ENCODE results near the gene ASTN2.

Gene ASTN2

GRCh38 chr9:116576386-116576785, 838.5 kb downstream of the ASTN2 start:
- TF ChIP-seq CTCF (conservative IDR thresholded peaks at IDR 0.05; ENCODE audit: low read length) = no peak
- DNase-seq (ENCODE audit: low read depth) = peak; percentile 50
- no peak overlapping the region for H3K4me3 ChIP-seq (ENCODE audit: low read length)

- DNase-seq (ENCODE audit: low read depth) = no peak
- TF ChIP-seq CTCF (conservative IDR thresholded peaks at IDR 0.05; ENCODE audit: low read length) = no peak
These were observed 840.7 kb downstream of the ASTN2 start for GRCh38 chr9:116574027-116574679.

GRCh38 chr9:116572095-116572748, 842.6 kb downstream of the ASTN2 start:
- H3K4me3 ChIP-seq (ENCODE audit: low read length) = no peak overlapping the region
- peak; percentile 83 for DNase-seq (ENCODE audit: low read depth)

More at GRCh38 chr9:116574027-116574679, 840.7 kb downstream of the ASTN2 start:
- H3K4me3 ChIP-seq (ENCODE audit: low read length) = no peak overlapping the region

GRCh38 chr9:116569111-116569510, 845.7 kb downstream of the ASTN2 start:
- DNase-seq (ENCODE audit: low read depth) = no peak
- no peak for TF ChIP-seq CTCF (conservative IDR thresholded peaks at IDR 0.05; ENCODE audit: low read length)

More at GRCh38 chr9:116572095-116572748, 842.6 kb downstream of the ASTN2 start:
- TF ChIP-seq CTCF (conservative IDR thresholded peaks at IDR 0.05; ENCODE audit: low read length) = peak; percentile 95

GRCh38 chr9:116566677-116567488, 848.0 kb downstream of the ASTN2 start:
- DNase-seq (ENCODE audit: low read depth) = peak; percentile 44
- TF ChIP-seq CTCF (conservative IDR thresholded peaks at IDR 0.05; ENCODE audit: low read length) = no peak
- no peak overlapping the region for H3K4me3 ChIP-seq (ENCODE audit: low read length)

More at GRCh38 chr9:116569111-116569510, 845.7 kb downstream of the ASTN2 start:
- no peak overlapping the region for H3K4me3 ChIP-seq (ENCODE audit: low read length)

- no peak for DNase-seq (ENCODE audit: low read depth)
- no peak overlapping the region for H3K4me3 ChIP-seq (ENCODE audit: low read length)
- no peak for TF ChIP-seq CTCF (conservative IDR thresholded peaks at IDR 0.05; ENCODE audit: low read length)
These were observed 848.9 kb downstream of the ASTN2 start for GRCh38 chr9:116565986-116566385.

Measured in AG10803 (cell line).